Upper lobe of left lung (tissue), 4 donors: ENCODE results near the gene MKKS.

Experiments
- CTCF ChIP-seq, 6 experiments: fragments of 450-650 bp in 4 of 6; fragments of 200-600 bp in 2 of 6; sonication (generic) in 2 of 6; IDR thresholded peaks; one replicate each; pipeline ENCODE4 v1.5.1; 2016 to 2019; ENCODE audit warnings: antibody characterized with exemption in 6 of 6
- POLR2A ChIP-seq, 4 donors: fragments of 450-650 bp; IDR thresholded peaks; one replicate each; pipeline ENCODE4 v1.5.1; 2016 to 2017; ENCODE audit warnings: antibody characterized with exemption in 4 of 4, mild to moderate bottlenecking in 2 of 4
- POLR2AphosphoS5 ChIP-seq, 2 donors: sonication (generic); formaldehyde crosslinking; IDR thresholded peaks; one replicate each; pipeline ENCODE4 v1.5.1; 2017; ENCODE audit warnings: antibody characterized with exemption in 2 of 2

DNA sequence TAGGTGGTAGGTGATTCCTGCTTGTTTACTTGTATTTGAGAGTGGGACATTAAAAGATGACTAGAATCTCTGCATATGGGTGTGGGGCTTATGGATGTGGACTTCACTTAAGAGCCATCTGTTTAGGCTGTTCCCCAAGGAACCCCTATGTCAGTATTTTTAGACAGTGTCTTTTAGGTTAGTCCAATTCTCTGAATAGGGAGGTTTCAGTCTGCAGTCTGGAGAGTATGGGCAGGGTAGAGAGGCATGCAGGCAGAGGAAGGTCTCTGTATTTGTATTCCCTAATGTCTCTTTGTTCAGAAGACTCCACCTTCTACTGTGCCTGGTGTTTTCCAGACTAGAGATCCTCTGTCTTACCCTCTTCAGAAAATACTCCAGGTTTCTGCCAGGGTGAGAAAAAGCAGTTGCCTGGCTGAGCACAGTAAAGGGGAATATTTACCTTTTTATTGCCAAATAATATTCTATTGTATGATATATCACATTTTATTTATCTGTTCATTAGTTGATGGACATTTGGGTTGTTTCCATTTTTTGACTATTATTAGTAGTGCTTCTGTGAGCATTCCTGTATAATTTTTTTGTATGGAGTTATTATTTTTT is 20.2 kb upstream of the MKKS start:
- TF ChIP-seq POLR2A (IDR thresholded peaks at IDR 0.05) (no peak), CTCF (IDR thresholded peaks at IDR 0.05) (no peak), POLR2AphosphoS5 (IDR thresholded peaks at IDR 0.05) (no peak)
